NCI-H146 (cell line): Measurements from ENCODE around the gene FCHSD2.
"Not testable (repeated sequence)": the region's sequence is repeated elsewhere in the genome, so short reads cannot be mapped to it uniquely, and the experiment has no call there.

Experiments used
- DNase-seq: peaks from one replicate; lab custom pipeline; 2025; lab: John Stamatoyannopoulos, UW

The FCHSD2 gene

DNA sequence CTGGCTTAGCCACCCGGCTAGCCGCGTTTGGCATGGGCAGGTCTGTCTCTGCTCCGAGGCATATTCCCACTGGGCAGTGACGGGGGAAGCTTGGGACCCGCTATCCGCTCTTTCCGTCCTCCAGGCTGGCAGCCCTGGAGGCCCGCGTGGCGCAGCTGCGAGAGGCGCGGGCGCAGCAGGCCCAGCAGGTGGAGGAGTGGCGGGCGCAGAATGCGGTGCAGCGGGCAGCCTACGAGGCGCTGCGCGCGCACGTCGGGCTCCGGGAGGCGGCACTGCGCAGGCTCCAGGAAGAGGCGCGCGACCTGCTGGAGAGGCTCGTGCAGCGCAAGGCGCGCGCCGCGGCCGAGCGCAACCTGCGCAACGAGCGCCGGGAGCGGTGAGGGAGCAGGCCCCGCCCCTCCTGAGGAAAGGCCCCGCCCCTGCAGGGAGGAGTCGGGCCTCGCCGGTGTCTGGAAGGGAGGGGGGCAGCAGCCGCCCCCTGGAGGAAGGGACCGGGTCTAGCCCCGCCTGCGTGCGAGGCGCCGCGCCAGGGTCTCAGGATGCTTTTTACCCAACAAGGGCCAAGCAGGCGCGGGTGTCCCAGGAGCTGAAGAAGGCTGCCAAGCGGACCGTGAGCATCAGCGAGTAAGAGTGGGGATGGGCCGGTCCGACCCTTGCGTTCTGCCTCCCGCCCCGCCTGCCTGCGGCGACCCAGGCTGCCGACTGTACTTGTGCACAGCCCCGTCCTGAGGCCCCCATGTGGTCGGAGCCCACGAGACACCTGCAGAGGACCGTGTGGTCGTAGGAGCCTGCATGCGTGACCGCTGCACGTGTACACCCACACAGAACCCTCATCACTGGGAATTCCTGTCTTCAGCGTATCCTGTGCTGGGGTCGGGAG, 320.0 kb downstream of the FCHSD2 start:
- peak; percentile 91 for DNase-seq

DNA sequence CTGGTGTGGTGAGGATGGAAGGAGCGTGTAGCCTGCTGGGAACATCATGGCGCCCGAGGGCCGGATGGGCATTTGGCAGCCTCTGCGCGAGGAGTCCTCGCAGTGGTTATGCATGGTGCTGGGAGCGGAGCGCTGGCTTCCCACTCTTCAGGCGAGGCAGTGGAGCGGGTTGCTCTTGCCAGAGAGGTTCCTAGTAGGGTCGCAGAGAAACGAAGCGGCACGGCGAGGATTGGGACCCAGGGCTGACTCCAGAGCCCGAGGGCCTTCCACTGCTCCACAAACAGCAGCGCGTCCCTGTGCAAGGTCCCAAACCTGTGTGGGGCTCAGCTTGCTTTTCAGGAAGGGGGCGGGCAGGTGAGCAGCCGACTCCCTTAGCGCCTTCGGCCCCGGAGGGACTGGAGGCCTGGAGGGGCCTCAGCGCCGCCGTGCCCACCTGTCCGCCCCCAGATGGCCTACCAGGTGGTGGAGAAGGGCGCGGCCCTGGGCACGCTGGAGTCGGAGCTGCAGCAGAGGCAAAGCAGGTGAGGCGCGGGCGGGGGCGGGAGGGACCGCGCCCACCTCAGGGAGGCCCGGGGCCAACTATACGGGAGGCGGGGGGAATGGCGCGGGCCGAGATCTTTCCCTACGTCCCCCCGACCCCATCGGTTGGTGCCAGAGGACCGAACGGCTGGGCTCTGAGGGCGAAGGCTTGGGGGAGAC, 320.7 kb downstream of the FCHSD2 start:
- DNase-seq = peak; percentile 71

DNA sequence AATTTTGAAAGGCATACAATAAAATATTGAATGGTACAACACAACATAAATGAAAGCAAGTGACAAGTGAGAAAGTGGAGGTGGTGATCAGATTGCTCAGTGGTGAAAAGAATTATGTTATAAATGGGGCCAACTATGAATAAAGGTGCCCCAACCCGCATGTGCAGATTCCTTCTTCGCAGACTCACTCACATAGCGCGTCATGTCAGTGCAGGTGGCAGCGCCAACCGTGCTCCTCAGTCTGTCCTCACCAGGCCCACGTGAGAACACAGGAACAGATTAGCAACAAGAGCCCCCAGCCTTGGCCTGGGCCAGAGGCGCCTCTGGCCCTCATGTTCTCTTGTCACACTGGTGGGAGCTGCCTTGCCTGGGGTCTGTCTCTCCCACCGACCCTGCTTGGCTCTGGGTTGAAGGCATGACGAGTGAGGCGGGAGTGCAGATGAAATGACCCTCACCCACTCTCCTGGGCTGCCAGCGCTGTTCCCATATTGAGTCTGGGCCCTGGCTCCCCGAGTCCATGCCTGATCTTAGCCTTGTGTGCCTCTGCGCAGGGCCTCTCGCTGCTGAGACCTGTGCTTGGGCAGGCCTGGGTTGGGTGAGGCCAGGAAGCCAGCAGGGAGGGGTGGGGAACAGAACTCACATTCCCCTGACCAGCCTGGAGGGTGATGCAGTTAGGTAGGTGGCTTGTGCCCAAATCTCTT, 321.5 kb downstream of the FCHSD2 start:
- DNase-seq = no peak

DNA sequence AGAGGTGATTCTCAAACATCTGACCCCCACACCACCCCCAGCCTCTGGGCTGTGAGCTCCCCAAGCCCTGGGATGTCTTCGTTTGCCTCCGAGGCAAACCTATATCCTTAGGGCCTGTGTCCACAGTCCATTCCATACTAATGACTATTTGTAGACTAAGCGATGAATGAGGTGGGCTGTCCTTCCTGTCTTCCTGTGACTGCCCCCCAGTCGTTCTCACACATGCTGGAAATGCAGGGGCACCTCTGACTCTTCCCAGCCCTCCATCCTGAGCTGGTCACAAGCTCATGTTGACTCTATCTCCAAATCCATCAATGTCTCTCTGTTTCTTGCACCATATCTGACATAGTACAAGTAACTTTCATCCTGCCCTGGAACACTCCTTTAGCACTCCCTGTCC, 323.1 kb downstream of the FCHSD2 start:
- no peak for DNase-seq

- no peak for DNase-seq
Measured at GRCh38 chr11:72817966-72818365, 324.2 kb downstream of the FCHSD2 start.

GRCh38 chr11:72816404-72816990, 325.6 kb downstream of the FCHSD2 start:
- DNase-seq = no peak

DNA sequence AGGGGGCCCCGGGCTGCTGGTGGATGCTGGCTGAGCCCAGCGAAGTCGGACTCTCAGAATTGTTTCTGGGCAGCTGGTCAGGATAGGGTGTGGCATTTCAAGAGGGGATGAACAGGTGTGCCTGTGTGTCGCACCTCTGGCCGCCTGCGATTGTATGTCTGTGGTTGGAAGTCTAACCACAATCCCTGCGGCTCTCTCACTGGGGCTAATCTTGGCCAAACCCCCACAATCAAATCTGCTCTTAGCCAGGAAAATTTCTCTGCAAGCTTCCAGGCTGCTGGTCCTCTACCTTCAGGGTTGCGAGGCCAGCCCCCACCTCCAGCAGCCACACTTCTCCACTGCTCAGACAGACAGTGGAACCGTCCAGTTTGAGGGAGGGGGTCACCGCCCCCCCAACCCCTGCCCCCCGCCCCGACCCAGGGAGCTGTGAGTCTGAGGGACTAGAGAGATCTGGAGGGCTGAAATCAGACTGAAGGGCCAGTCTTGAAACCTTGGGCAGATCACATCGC, 327.0 kb downstream of the FCHSD2 start:
- DNase-seq = no peak

DNA sequence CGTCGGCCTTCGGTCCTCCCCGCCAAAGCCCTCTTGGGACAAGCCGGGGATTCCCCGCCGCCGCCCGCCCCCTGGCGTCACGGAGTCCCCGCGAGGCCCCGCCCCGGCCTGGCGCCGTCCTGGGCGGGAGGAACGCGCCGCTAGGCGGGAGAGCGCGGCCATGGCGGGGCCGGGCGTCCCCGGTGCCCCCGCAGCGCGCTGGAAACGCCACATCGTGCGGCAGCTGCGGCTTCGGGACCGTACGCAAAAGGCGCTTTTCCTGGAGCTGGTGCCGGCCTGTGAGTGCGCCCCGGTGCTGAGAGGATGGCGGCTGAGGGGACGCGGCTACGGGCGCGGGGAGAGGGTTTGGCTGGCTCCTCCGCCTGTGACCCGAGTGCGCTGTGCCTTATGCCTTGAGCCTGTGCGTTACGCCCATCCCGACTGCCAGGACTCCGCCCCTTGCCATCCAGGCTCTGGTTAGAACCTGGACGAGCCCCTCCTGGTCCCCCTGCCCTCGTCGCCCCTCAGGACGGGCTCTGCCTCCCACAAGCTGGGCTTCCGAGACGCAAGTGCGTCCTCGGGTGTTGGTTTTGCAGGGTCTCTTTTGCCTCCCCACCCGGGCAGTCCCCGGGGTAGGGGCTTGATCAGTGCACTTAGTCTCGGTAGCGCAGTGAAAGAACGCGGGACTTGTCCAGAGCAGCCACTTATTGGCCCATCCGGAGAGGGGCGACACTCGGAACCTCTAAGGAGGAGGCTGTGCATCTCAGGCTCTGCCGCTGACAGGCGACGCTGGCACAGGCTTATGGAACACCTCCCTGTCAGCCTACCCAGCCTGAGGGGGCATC, 327.6 kb downstream of the FCHSD2 start, which contains the start of gene ATG16L2:
TSS of gene ATG16L2 (plus strand) at position 126 of the 824 bp plus-strand sequence. CDS start at position 161, 35 bp downstream.
- DNase-seq = peak; percentile 82

GRCh38 chr11:72813740-72814285, 328.3 kb downstream of the FCHSD2 start:
- DNase-seq = peak; percentile 86

- peak; percentile 73 for DNase-seq
Measured at GRCh38 chr11:72812967-72813739, 329.0 kb downstream of the FCHSD2 start.

- DNase-seq = peak; percentile 79
Measured at GRCh38 chr11:72812604-72812966, 329.5 kb downstream of the FCHSD2 start.

GRCh38 chr11:72811686-72812085, 330.4 kb downstream of the FCHSD2 start:
- not testable (repeated sequence) for DNase-seq

- no peak for DNase-seq
Measured at GRCh38 chr11:72808331-72808798, 333.8 kb downstream of the FCHSD2 start.

DNA sequence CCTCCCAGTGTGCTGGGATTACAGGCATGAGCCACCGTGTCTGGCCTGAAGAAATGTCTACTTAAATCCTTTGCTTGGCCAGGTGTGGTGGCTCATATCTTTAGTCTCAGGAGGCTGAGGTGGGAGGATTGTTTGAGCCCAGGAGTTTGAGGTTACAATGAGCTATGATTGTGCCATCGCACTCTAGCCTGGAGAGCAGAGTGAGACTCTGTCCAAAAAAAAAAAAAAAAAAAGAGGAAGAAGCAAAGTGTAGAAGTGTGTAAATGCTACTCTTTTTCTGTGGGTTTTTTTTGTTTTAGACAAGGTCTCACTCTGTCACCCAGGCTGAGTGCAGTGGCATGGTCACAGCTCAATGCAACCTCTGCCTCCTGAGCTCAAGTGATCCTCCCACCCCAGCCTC, 334.3 kb downstream of the FCHSD2 start:
- no peak for DNase-seq

GRCh38 chr11:72807021-72807693, 335.0 kb downstream of the FCHSD2 start:
- no peak for DNase-seq

- not testable (repeated sequence) for DNase-seq
Measured at GRCh38 chr11:72806378-72806777, 335.7 kb downstream of the FCHSD2 start.

DNA sequence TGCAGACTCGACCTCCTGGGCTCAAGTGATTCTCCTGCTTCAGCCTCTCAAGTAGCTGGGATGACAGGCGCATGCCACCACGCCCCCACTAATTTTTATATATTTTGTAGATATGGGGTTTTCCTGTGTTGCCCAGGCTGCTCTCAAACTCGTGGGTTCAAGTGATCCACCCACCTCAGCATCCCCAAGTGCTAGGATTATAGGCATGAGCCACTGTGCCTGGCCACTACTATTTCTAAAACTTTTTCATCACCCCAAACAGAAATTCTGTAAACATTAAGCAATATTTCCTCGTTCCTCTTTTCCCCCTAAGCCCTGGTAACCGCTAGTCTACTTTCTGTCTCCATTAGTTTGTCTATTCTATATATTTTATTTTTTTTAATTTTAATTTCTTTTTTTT, 336.9 kb downstream of the FCHSD2 start:
- no peak for DNase-seq

GRCh38 chr11:72802822-72803221, 339.3 kb downstream of the FCHSD2 start:
- DNase-seq = no peak

- DNase-seq = no peak
Measured at GRCh38 chr11:72799441-72799840, 342.7 kb downstream of the FCHSD2 start.
